GM10847 (cell line): ENCODE measurements around the gene CHST7.

ENCODE experiments used
- POLR2A ChIP-seq: IDR thresholded peaks from 2 replicates; pipeline ENCODE4 v1.6.1; 2011; ENCODE audit not compliant: insufficient read length; ENCODE audit errors: extremely low read depth

The CHST7 gene

DNA sequence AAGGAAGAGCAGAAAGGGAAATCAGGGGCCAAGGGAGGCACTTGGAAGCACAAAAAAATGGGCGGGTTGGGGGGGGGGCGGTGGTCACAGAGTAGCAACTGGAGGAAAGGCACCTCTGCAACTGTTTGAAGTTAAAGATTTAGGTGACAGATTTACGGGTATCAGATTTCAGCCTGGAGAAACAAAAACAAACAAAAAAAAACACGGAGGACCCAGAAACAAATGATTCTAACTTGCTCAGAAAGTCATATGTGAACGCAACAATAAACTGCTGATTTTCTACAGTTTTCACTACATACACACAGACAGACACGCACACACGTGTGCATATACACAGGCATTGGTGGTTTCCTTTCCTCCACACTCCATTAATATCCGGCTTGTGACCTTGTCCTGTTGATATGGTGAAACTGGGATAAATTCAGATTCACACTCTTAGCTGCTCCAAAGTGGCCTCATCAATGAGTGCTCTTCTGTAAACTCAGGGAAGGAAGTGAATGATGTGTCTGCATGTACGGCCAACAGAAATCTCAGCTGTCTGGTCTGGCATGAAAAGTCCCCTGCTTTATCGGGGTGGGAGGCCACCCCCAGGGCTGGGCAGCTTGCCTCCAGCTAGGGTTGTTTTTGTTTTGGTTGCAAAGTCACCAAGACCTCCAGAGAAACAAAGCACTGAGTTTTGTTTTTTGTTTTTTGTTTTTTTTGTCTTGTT, 54.3 kb downstream of the CHST7 start:
- TF ChIP-seq POLR2A, result no peak

DNA sequence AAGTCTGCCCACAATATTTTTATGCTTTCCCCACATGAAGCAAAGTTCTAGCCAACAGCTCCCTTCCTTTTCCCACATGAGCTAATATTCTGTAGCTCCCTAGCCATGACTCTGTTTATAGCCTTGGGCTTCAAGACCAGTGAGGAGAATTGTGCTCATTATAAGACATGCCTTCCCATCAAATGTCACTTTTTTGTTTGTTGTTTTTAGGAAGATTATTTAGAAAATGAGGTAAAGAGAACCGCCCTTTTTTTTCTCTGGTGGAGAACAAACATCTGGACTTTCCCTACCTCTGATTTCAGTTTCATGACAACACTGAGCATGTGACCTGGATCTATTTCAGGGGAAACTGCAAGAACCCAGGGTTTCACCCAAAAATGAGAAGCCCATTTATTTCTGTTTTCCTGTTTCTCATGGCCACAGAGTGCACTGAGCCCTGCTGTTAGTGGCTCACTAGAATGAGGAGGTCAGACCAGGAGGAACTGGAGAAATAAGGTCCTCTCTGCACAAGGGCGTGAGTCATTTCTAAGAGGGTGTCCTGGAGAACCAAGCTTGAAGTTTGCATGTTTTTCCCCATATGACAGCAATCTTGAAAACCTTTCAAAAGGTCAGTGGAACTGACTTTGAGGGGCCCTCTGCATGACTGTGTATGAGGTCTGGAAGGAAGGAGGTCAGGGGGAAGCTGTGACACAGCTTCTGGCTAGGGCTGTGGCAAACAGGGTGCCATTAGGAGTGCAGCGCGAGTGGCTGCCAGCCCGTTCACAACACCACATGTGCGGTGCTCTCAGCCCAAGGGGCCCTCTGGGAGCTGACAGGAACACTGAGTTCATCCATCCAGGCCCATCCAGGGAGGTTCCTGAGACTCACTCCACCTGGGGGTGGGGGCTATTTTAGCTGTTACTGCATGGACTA, 55.2 kb downstream of the CHST7 start:
- no peak for TF ChIP-seq POLR2A

DNA sequence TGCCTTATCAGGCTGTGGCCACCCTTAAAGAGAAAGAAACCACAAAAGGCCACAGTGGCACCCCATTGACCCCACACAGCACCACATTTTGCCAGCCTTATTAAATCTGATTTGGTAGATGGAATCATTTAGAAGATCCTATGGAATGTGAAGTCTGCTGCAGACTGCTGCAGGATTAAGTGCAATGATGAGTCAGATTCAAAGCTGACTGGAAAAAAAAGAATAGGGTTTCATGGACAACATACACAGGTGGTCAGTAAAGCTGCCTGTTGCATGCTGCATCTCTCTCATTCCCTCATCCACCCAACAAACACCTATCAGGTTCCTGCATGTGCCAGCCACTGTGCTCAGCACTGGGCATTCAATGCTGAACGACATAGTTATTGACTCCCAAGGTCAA, 56.6 kb downstream of the CHST7 start:
- no peak for TF ChIP-seq POLR2A

DNA sequence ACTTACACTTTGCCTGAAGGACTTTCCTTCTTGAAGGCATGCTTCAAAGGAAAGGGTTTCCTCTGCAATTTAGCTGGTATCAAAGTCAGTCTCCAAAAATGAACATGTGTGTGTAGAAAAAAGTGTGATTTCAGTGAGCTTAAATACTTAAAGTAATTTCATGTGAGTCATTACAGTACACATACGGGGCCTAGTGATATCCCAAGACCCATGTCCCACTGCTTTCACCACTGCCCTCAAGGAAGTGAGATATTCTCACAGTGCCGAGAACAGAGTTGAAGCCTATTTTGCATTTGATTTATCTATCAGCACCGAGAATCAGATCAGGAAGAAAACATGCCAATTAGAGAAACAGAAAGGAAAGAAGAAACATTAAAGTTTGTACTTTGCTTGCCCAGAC, 61.0 kb downstream of the CHST7 start:
- TF ChIP-seq POLR2A, result no peak

DNA sequence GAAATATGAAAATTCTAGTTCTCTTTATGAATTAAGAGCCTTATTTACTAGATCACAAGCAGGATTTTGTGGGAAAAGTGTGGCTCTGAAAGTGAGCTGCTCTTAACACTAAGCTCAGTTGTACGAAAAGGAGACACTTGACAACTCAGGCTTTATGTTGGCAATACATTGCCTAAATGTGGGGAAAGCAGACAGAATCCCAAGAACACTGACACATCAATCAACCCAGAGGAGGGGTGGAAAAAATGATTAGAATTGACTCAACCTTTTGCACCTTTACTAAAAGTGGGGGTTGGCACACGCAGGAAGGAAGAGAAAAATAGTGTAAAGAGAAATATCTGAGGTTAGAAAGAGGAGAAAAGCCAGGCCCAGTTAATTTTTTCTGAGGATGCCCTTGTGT, 61.6 kb downstream of the CHST7 start:
- TF ChIP-seq POLR2A, result no peak

DNA sequence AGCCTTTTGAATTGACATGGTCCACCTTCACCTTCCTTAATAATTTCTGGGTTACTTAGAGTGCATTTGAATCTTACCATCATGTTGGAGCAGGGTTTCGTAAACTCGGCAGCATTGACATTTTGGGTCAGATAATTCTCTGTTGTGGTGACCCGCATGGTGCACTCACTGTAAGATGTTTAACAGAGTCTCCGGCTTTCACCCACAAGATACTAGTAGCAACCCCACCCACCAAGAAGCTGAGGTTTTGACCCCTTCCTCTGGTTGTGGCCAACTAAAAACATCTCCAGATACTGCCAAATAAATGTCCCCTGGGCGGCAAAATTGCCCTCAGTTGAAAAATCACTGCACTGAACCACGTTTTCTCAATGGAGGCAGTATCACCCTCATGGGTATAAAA, 62.7 kb downstream of the CHST7 start:
- no peak for TF ChIP-seq POLR2A

DNA sequence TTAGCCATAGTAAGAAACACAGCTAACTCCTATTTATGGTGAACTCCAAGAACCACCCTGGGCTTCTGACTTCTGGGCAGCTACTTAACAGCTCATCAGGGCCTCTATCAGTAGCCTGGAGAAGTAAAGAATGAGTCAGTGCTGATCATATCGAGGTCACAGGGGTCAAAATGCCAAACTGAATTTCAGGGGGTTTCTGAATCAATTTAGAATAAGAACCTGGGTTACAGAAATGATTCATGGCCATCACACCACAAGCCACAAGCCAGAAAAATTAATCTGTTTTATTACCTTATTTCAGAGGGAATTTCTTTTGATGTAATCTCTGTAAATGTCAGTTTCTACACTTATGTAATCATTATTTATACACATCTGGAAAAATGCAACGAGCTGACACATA, 64.4 kb downstream of the CHST7 start:
- TF ChIP-seq POLR2A, result no peak

DNA sequence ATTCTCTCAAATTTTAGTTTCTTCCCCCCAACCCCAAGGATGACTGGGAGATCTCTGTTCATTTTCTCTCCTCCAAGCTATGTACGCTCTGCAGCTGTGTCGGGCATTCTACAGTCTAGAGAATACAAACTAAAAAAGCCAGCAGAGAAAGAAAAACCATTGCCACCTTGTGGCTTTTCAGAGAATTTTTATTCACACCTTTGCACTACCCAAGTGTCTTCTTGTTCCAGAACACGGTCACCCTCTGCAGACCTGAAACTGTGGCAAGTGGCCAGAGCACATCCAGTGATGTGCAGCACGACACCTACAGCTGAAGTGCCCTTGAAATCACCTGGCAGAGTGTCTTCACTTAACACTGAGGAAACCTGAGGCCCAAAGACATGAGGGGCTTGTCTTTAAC, 68.6 kb downstream of the CHST7 start:
- no peak for TF ChIP-seq POLR2A

DNA sequence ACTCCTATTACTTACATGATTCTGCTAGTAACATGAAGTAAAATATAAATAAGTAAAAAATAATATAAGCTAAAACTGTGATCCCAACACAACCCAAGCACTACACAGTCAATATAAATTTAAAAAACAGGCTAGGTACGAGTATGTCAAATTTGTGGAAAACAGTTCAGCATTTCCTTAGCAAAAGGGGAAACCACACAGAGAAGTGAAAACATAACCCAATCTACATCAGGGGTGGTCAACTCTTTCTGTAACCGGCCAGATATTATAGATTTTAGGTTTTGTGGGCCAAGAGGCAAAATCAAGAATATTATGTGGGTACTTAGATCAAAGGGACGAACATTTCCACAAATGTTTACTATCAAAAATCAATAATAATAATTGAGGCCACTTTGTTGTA, 70.1 kb downstream of the CHST7 start:
- no peak for TF ChIP-seq POLR2A

DNA sequence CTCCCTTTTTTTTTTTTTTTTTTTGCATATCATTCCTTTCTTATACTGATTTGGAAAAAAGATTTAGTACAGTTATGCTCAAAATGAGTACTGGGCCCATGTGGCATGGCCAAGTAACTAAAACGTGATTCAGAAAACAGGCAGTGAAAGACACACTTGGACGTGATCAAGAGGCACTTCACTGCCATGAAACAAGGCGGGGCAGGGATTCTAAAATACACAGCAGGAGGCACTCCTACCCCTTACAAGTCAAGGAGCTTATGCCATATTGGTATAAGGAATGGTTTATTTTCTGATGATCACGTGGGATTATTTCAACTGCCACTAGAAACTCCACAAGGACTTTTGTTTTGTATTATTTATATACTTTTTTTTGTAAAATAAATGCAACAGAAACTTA, 72.0 kb downstream of the CHST7 start:
- no peak for TF ChIP-seq POLR2A

DNA sequence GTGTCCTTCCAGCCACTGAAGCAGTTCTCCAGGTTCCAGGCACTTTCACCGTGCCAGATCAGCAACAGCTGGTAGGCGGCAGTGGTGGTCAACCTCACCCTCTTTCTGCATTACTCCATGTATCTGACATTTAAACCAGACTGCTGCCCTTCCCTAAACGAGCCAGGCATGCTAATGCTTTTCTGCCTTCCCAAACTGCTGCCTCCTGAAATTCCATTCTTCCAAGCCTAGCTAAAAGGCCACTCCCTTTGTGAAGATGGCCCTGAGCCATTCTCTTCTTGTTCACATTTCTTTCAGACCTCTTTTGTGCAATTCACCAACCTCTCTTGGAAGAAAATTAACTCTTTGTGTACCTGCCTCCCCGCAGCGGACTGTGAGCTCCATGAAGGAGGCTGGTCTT, 73.7 kb downstream of the CHST7 start:
- TF ChIP-seq POLR2A, result no peak
